ENCODE measurements around the gene RPUSD3.
"Not testable (repeated sequence)": the region's sequence is repeated elsewhere in the genome, so short reads cannot be mapped to it uniquely, and the experiment has no call there.

Gene RPUSD3

GRCh38 chr3:9869955-9870354, 26.1 kb upstream of the RPUSD3 start:
- no peak for DNase-seq

GRCh38 chr3:9867106-9867505, 23.3 kb upstream of the RPUSD3 start:
- DNase-seq, result no peak

GRCh38 chr3:9866639-9867038, 22.8 kb upstream of the RPUSD3 start:
- DNase-seq, result no peak

- DNase-seq, result not testable (repeated sequence)
These were observed 21.4 kb upstream of the RPUSD3 start for GRCh38 chr3:9865125-9865637.

GRCh38 chr3:9864200-9864927, 20.6 kb upstream of the RPUSD3 start:
- DNase-seq, result peak; percentile 63

- DNase-seq, result peak; percentile 7
These were observed 19.4 kb upstream of the RPUSD3 start for GRCh38 chr3:9863058-9863772.

GRCh38 chr3:9862391-9863057, 18.7 kb upstream of the RPUSD3 start:
- DNase-seq, result peak; percentile 62

GRCh38 chr3:9861626-9862130, 17.9 kb upstream of the RPUSD3 start:
- DNase-seq, result no peak

- no peak for DNase-seq
These were observed 17.4 kb upstream of the RPUSD3 start for GRCh38 chr3:9861201-9861600.

GRCh38 chr3:9859530-9860025, 15.8 kb upstream of the RPUSD3 start:
- DNase-seq, result no peak

- no peak for DNase-seq
These were observed 11.8 kb upstream of the RPUSD3 start for GRCh38 chr3:9855594-9855993.

- not testable (repeated sequence) for DNase-seq
These were observed 10.6 kb upstream of the RPUSD3 start for GRCh38 chr3:9854291-9854940.

- DNase-seq, result no peak
These were observed 8.7 kb upstream of the RPUSD3 start for GRCh38 chr3:9852528-9852927.

- not testable (repeated sequence) for DNase-seq
These were observed 8.1 kb upstream of the RPUSD3 start for GRCh38 chr3:9851926-9852325.

- not testable (repeated sequence) for DNase-seq
These were observed 7.6 kb upstream of the RPUSD3 start for GRCh38 chr3:9851383-9851782.

- not testable (repeated sequence) for DNase-seq
These were observed 5.1 kb upstream of the RPUSD3 start for GRCh38 chr3:9848860-9849259.

- not testable (repeated sequence) for DNase-seq
These were observed 4.1 kb upstream of the RPUSD3 start for GRCh38 chr3:9847870-9848269.

GRCh38 chr3:9846931-9847488, 3.2 kb upstream of the RPUSD3 start:
- no peak for DNase-seq

GRCh38 chr3:9846231-9846630, 2.4 kb upstream of the RPUSD3 start:
- no peak for DNase-seq

- DNase-seq, result no peak
These were observed 2.8 kb downstream of the RPUSD3 start for GRCh38 chr3:9841015-9841414.

GRCh38 chr3:9838856-9839255, 5.0 kb downstream of the RPUSD3 start:
- DNase-seq, result no peak

All from right kidney (tissue), 1 donor.